ENCODE results near the gene FNDC1.

FNDC1 gene

GRCh38 chr6:159152041-159152440 lies 17.2 kb upstream of the FNDC1 start:
- Histone ChIP-seq H2AFZ (ENCODE audit: low read depth, low read length, severe bottlenecking) (no peak overlapping the region), H3K36me3 (ENCODE audit: low read length) (0 out of 2 replicates have a peak, but pooled peaks cover 4% of the 10 kb centered on the region), H3K9me2 (replicated peaks; ENCODE audit: insufficient read depth, low read length) (no peaks in the 10 kb centered on the region), H3F3A (ENCODE audit: insufficient read depth) (no peaks in the 10 kb centered on the region), H3K4me2 (ENCODE audit: low read depth, low read length, poor library complexity, severe bottlenecking) (no peak overlapping the region), H3K79me2 (ENCODE audit: insufficient read depth, low read length) (no peaks in the 10 kb centered on the region), H3K27ac (ENCODE audit: low read depth, low read length) (no peak overlapping the region), H3K27me3 (ENCODE audit: low read length) (no peaks in the 10 kb centered on the region), H3K4me3 (ENCODE audit: insufficient read depth, low read length, poor library complexity, severe bottlenecking) (no peak overlapping the region), H3K9me3 (ENCODE audit: insufficient read depth, low read length) (peaks cover 15% of the 10 kb centered on the region; the same call in 1 of the 2 replicates), H3K9ac (ENCODE audit: low read length) (no peak overlapping the region), H4K20me1 (ENCODE audit: low read depth, low read length) (no peaks in the 10 kb centered on the region)
- TF ChIP-seq EZH2phosphoT487 (conservative IDR thresholded peaks at IDR 0.05; ENCODE audit: low read length) (no peak), CTCF (IDR thresholded peaks at IDR 0.05; ENCODE audit: insufficient read depth, low read length, poor library complexity, severe bottlenecking) (no peak)

GRCh38 chr6:159152782-159153181 lies 16.4 kb upstream of the FNDC1 start:
- Histone ChIP-seq H3K4me2 (ENCODE audit: low read depth, low read length, poor library complexity, severe bottlenecking) (no peak overlapping the region), H3K9ac (ENCODE audit: low read length) (no peak overlapping the region), H3K4me3 (ENCODE audit: insufficient read depth, low read length, poor library complexity, severe bottlenecking) (no peak overlapping the region), H3K9me2 (replicated peaks; ENCODE audit: insufficient read depth, low read length) (no peaks in the 10 kb centered on the region), H2AFZ (ENCODE audit: low read depth, low read length, severe bottlenecking) (no peak overlapping the region), H3F3A (ENCODE audit: insufficient read depth) (no peaks in the 10 kb centered on the region), H4K20me1 (ENCODE audit: low read depth, low read length) (no peaks in the 10 kb centered on the region), H3K9me3 (ENCODE audit: insufficient read depth, low read length) (peaks cover 16% of the 10 kb centered on the region; the same call in 1 of the 2 replicates), H3K36me3 (ENCODE audit: low read length) (0 out of 2 replicates have a peak, but pooled peaks cover 4% of the 10 kb centered on the region), H3K27ac (ENCODE audit: low read depth, low read length) (no peak overlapping the region), H3K79me2 (ENCODE audit: insufficient read depth, low read length) (no peaks in the 10 kb centered on the region), H3K27me3 (ENCODE audit: low read length) (no peaks in the 10 kb centered on the region)
- TF ChIP-seq CTCF (IDR thresholded peaks at IDR 0.05; ENCODE audit: insufficient read depth, low read length, poor library complexity, severe bottlenecking) (no peak), EZH2phosphoT487 (conservative IDR thresholded peaks at IDR 0.05; ENCODE audit: low read length) (no peak)

- Histone ChIP-seq H3F3A (ENCODE audit: insufficient read depth) (no peaks in the 10 kb centered on the region), H3K36me3 (ENCODE audit: low read length) (0 out of 2 replicates have a peak, but pooled peaks cover 4% of the 10 kb centered on the region), H3K9me3 (ENCODE audit: insufficient read depth, low read length) (peaks cover 16% of the 10 kb centered on the region; the same call in 1 of the 2 replicates), H4K20me1 (ENCODE audit: low read depth, low read length) (no peaks in the 10 kb centered on the region), H3K27me3 (ENCODE audit: low read length) (no peaks in the 10 kb centered on the region), H3K9ac (ENCODE audit: low read length) (no peak overlapping the region), H2AFZ (ENCODE audit: low read depth, low read length, severe bottlenecking) (no peak overlapping the region), H3K79me2 (ENCODE audit: insufficient read depth, low read length) (no peaks in the 10 kb centered on the region), H3K9me2 (replicated peaks; ENCODE audit: insufficient read depth, low read length) (no peaks in the 10 kb centered on the region), H3K4me2 (ENCODE audit: low read depth, low read length, poor library complexity, severe bottlenecking) (no peak overlapping the region), H3K27ac (ENCODE audit: low read depth, low read length) (no peak overlapping the region), H3K4me3 (ENCODE audit: insufficient read depth, low read length, poor library complexity, severe bottlenecking) (no peak overlapping the region)
- no peak for TF ChIP-seq CTCF (IDR thresholded peaks at IDR 0.05; ENCODE audit: insufficient read depth, low read length, poor library complexity, severe bottlenecking)
- TF ChIP-seq EZH2phosphoT487 (conservative IDR thresholded peaks at IDR 0.05; ENCODE audit: low read length), result no peak
Measured at GRCh38 chr6:159155679-159156078, 13.5 kb upstream of the FNDC1 start.

Data from SU-DHL-6 (cell line).